GM10266 (cell line): Measurements from ENCODE around the gene GTF2IRD2.
"Not testable (repeated sequence)": the region's sequence is repeated elsewhere in the genome, so short reads cannot be mapped to it uniquely, and the experiment has no call there.

Experiments
- DNase-seq: peaks from one replicate; pipeline ENCODE4 v3.0.0; 2012; ENCODE audit errors: extremely low spot score

GTF2IRD2 gene

GRCh38 chr7:74850833-74851721 lies at the start of gene GTF2IRD2:
Gene GTF2IRD2, minus strand, starts transcription at chr7:74851605. Its CDS starts 15,227 bp downstream, at chr7:74836378.
- DNase-seq = not testable (repeated sequence)

GRCh38 chr7:74890158-74891123 lies 39.0 kb upstream of the GTF2IRD2 start:
- DNase-seq = not testable (repeated sequence)

- not testable (repeated sequence) for DNase-seq
Observed at GRCh38 chr7:74889518-74890129, 38.2 kb upstream of the GTF2IRD2 start.

- not testable (repeated sequence) for DNase-seq
Observed at GRCh38 chr7:74885295-74885694, 33.9 kb upstream of the GTF2IRD2 start.

- DNase-seq = not testable (repeated sequence)
Observed at GRCh38 chr7:74882110-74882509, 30.7 kb upstream of the GTF2IRD2 start.

- not testable (repeated sequence) for DNase-seq
Observed at GRCh38 chr7:74874748-74875512, 23.5 kb upstream of the GTF2IRD2 start.

GRCh38 chr7:74874104-74874747 lies 22.8 kb upstream of the GTF2IRD2 start:
- DNase-seq = not testable (repeated sequence)

- DNase-seq = not testable (repeated sequence)
Observed at GRCh38 chr7:74872542-74872941, 21.1 kb upstream of the GTF2IRD2 start.

- DNase-seq = not testable (repeated sequence)
Observed at GRCh38 chr7:74865777-74866176, 14.4 kb upstream of the GTF2IRD2 start.

GRCh38 chr7:74849853-74850252 lies 1.6 kb downstream of the GTF2IRD2 start:
- DNase-seq = not testable (repeated sequence)

- DNase-seq = not testable (repeated sequence)
Observed at GRCh38 chr7:74830411-74830810, 21.0 kb downstream of the GTF2IRD2 start.

- DNase-seq = not testable (repeated sequence)
Observed at GRCh38 chr7:74829959-74830358, 21.4 kb downstream of the GTF2IRD2 start.

- DNase-seq = not testable (repeated sequence)
Observed at GRCh38 chr7:74821259-74821658, 30.1 kb downstream of the GTF2IRD2 start.

GRCh38 chr7:74820146-74820805 lies 31.1 kb downstream of the GTF2IRD2 start:
- DNase-seq = not testable (repeated sequence)

- DNase-seq = not testable (repeated sequence)
Observed at GRCh38 chr7:74815882-74816281, 35.5 kb downstream of the GTF2IRD2 start.

- not testable (repeated sequence) for DNase-seq
Observed at GRCh38 chr7:74798644-74799043, 52.8 kb downstream of the GTF2IRD2 start.

- DNase-seq = not testable (repeated sequence)
Observed at GRCh38 chr7:74797848-74798622, 53.4 kb downstream of the GTF2IRD2 start.

GRCh38 chr7:74789200-74789736 lies 62.1 kb downstream of the GTF2IRD2 start:
- DNase-seq = not testable (repeated sequence)
